OCI-LY1 (cell line): ENCODE measurements around the gene ETFBKMT.

Source experiments
- H2AFZ ChIP-seq: fragments of 200-600 bp; sonication (generic), shearing (Covaris generic); 2 replicates; pipeline ENCODE4 v1.6.0; 2014; ENCODE audit warnings: antibody characterized with exemption, mild to moderate bottlenecking, low read length
- H3F3A ChIP-seq: fragments of 200-600 bp; sonication (generic), shearing (Covaris generic); 2 replicates; pipeline ENCODE4 v1.6.0; 2014; ENCODE audit warnings: mild to moderate bottlenecking, antibody characterized with exemption, low read length, moderate library complexity; ENCODE audit not compliant: insufficient read depth
- H3K27ac ChIP-seq: fragments of 200-600 bp; sonication (generic); 2 replicates; pipeline ENCODE4 v1.5.1; 2014; ENCODE audit warnings: low read length, mixed run types, mild to moderate bottlenecking, low read depth; ENCODE audit not compliant: poor library complexity, severe bottlenecking
- H3K27me3 ChIP-seq: fragments of 200-600 bp; sonication (generic); 2 replicates; pipeline ENCODE4 v1.6.0; 2014; ENCODE audit warnings: antibody characterized with exemption, mild to moderate bottlenecking, low read length, moderate library complexity; ENCODE audit not compliant: insufficient read depth
- H3K36me3 ChIP-seq: fragments of 200-600 bp; sonication (generic); 2 replicates; pipeline ENCODE4 v1.6.1; 2014; ENCODE audit warnings: mild to moderate bottlenecking, antibody characterized with exemption, low read length, moderate library complexity, mixed read lengths; ENCODE audit not compliant: insufficient read depth
- H3K4me1 ChIP-seq: fragments of 200-600 bp; sonication (generic); 2 replicates; pipeline ENCODE4 v1.5.1; 2014; ENCODE audit warnings: mild to moderate bottlenecking, low read length, moderate library complexity; ENCODE audit not compliant: insufficient read depth, severe bottlenecking
- H3K4me2 ChIP-seq: fragments of 200-600 bp; sonication (generic), shearing (Covaris generic); 2 replicates; pipeline ENCODE4 v1.6.1; 2014; ENCODE audit warnings: low read length
- H3K4me3 ChIP-seq: fragments of 200-600 bp; sonication (generic); 2 replicates; pipeline ENCODE4 v1.5.1; 2014; ENCODE audit warnings: low read length, low read depth, mild to moderate bottlenecking, mixed read lengths; ENCODE audit not compliant: poor library complexity, severe bottlenecking
- H3K79me2 ChIP-seq: fragments of 200-600 bp; shearing (Covaris generic); 2 replicates; pipeline ENCODE4 v1.6.1; 2016; ENCODE audit warnings: mixed run types, low read length, mixed read lengths; ENCODE audit not compliant: insufficient read depth
- H3K9ac ChIP-seq: fragments of 200-600 bp; sonication (generic), shearing (Covaris generic); 2 replicates; pipeline ENCODE4 v1.6.1; 2014; ENCODE audit warnings: mild to moderate bottlenecking, low read length, mixed read lengths
- H3K9me2 ChIP-seq: fragments of 200-600 bp; sonication (generic), shearing (Covaris generic); 2 replicates; pipeline ENCODE4 v1.6.1; 2014; ENCODE audit warnings: low read depth, mild to moderate bottlenecking, low read length, mixed read lengths
- H3K9me3 ChIP-seq: fragments of 200-600 bp; shearing (Covaris generic); 2 replicates; pipeline ENCODE4 v1.6.1; 2014; ENCODE audit warnings: low read length, mixed read lengths
- H4K20me1 ChIP-seq: fragments of 200-600 bp; sonication (generic), shearing (Covaris generic); 2 replicates; pipeline ENCODE4 v1.6.0; 2016; ENCODE audit warnings: mild to moderate bottlenecking, low read length; ENCODE audit not compliant: insufficient read depth
- EZH2 ChIP-seq: fragments of 200-600 bp; sonication (generic), shearing (Covaris generic); IDR thresholded peaks from 2 replicates; pipeline ENCODE4 v1.8.0; 2017; ENCODE audit warnings: borderline replicate concordance, mixed run types, mild to moderate bottlenecking, antibody characterized with exemption, low read length, moderate library complexity, mixed read lengths
- TF ChIP-seq, protein P1 (sequence below): fragments of 200-600 bp; sonication (generic), shearing (Covaris generic); IDR thresholded peaks from 2 replicates; pipeline ENCODE4 v1.5.1; 2017; ENCODE audit warnings: mild to moderate bottlenecking, antibody characterized with exemption, low read length, moderate library complexity, mixed read lengths

ETFBKMT gene

DNA sequence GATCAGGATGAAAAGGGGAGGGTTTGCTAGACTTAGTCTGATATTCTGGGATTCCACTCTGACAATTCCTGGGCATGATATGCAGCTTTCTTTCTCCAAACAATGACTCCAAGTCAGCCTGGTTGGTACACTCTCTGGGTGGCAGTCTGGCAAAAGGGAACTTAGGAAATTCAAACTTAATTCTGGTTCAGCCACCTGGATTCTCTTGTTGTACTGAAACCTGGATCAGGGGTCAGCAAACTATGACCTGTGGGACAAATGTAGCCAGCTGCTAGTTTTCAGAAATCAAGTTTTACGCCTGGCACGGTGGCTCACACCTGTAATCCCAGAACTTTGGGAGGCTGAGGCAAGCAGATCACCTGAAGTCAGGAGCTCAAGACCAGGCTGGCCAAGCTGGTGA lies 63.1 kb downstream of the ETFBKMT start:
- Histone ChIP-seq H3K27ac (peak overlapping the region; percentile 65), H3K4me2 (peak overlapping the region; percentile 31; the same call in 1 of the 2 replicates), H3K4me3 (no peak overlapping the region), H3K9me3 (no peaks in the 10 kb centered on the region), H3K79me2 (no peaks in the 10 kb centered on the region), H3K9me2 (no peaks in the 10 kb centered on the region), H2AFZ (no peak overlapping the region), H3K9ac (peak overlapping the region; percentile 29; the same call in 1 of the 2 replicates), H3K4me1 (peaks cover 56% of the 10 kb centered on the region), H3F3A (no peaks in the 10 kb centered on the region), H4K20me1 (no peaks in the 10 kb centered on the region), H3K36me3 (no peaks in the 10 kb centered on the region), H3K27me3 (no peaks in the 10 kb centered on the region)
- no peak for TF ChIP-seq EZH2
- TF ChIP-seq, protein P1, sequence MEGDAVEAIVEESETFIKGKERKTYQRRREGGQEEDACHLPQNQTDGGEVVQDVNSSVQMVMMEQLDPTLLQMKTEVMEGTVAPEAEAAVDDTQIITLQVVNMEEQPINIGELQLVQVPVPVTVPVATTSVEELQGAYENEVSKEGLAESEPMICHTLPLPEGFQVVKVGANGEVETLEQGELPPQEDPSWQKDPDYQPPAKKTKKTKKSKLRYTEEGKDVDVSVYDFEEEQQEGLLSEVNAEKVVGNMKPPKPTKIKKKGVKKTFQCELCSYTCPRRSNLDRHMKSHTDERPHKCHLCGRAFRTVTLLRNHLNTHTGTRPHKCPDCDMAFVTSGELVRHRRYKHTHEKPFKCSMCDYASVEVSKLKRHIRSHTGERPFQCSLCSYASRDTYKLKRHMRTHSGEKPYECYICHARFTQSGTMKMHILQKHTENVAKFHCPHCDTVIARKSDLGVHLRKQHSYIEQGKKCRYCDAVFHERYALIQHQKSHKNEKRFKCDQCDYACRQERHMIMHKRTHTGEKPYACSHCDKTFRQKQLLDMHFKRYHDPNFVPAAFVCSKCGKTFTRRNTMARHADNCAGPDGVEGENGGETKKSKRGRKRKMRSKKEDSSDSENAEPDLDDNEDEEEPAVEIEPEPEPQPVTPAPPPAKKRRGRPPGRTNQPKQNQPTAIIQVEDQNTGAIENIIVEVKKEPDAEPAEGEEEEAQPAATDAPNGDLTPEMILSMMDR, result no peak
